ENCODE measurements around the gene EFS. TPM values are rescaled to one million over a fixed set of nuclear protein-coding genes. Genes with fewer than 3 reads are reported as not detected.

Gene EFS
- total RNA-seq, 1 experiment from 2014 or later, result not detected

DNA sequence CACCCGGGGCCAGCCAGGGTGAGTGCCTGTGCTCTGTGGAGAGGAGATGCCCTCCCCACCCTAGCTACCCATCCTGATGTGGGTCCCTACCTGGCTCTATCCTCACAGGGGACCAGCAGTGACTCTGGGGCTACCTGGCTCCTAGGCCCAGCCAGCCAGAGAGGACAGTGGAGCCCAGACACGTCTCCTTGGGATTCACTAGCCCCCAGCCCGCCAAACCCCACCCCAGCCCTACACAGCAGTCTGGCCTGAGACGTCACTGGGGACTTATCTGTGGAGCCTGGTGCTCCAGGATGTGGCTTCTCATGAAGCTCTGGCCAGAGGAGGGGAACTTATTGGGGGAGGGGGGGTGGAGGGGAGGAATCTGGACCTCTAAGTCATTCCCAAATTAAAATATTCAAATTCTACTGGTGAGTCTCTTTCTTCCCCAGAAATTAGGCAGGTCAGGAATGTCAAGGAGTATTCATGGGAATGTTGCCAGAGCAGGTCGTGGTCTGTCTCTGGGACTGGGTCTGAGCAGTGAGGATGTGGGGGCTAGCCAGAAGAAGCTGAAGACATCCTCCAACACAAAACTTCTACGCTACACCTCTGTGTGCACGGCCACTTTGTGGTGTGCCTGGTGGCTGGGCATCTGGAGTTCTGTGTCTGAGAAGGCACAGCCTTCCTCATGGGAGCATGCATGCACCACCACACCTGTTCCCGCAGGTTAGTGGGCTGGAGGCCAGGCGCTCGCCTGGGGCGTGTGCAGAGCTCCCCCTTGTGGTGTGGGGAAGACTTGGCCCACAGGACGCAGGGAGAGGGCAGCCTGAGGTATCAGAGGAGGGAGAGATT, 14.6 kb upstream of the EFS start:
- peak; percentile 10 for DNase-seq (ENCODE audit: low spot score)

DNA sequence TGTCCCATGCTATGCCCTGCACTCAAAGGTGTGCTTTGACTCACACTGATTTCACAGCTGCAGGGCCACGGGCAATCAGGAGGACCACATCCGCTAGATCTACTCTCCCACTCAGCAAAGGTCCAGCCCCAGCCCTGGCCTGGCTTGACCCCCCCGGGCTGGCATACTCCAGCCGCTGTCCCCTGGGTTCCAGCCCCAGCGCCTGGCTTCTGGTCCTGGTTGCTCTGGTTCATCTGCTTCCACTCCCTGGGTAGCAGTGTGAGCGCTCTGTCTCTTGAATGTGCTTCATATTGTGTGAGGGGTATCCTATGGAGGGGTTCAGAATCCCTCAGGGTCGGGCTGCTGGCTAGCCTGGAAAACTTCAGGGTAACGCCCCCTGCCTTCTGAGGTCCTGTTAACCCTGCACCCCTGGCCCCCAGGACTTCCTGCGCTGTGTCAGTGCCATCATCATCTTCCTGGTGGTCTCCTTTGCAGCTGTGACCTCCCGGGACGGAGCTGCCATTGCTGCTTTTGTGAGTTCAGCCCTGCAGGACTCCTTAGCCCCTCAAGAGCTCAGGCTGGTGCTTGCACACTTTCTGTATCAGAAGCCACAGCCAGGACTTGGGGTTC, 13.7 kb upstream of the EFS start:
- no peak for DNase-seq (ENCODE audit: low spot score)

DNA sequence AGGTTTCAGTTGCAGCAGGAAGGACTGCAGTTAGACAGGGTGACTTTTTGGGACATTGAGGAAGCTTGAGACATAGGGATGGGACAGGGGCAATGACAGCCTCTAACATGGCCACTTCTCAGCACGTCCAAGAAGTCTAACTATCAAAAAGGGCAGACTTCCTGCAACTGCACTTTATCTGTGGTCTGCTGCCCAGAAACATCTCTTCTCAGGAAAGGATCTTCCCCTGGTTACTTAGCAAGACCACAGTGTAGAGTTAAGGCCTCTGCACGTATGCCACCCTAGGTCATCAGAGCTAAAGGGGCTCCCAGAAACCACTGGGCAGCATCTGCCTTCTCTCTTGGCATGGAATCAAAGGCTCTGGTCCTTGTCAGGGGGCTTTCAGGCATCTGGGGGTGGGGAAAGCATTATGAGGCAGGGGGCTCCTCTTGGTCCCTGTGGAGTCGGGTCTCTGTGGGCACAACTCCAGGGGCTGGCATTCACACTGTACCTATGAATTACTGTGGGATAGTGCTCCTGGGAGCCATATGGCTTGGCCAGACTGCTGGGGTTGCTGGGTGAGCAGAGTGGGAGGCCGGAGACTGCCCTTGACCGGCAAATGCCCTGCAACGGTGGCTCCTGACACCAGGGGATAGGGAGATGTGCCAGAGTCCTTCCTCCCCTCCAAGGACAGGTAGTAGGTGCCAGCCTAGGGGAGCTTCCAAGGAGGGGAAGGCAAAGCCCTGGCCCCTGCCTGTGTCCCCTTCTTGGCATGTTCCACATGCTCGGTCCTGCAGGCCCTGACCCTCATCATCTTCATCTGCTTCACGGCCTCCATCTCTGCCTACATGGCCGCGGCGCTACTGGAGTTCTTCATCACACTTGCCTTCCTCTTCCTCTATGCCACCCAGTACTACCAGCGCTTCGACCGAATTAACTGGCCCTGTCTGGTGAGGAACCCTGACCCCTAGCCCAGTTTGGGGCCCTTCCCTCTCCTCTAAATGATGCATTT, 12.9 kb upstream of the EFS start:
- no peak for DNase-seq (ENCODE audit: low spot score)

DNA sequence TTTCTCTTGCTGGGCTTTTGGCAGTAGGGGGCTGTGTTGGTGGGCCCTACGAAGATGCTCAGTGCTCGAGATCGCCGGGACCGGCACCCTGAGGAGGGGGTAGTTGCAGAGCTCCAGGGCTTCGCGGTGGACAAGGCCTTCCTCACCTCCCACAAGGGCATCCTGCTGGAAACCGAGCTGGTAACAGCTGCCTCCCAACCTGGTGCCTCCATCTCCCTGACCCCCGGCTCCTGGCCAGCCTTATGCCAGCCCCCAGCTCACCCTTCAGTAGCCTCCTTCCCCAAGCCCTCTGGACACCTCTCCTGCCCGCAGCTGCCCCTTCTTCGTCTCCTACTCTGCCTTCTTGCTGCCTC, 12.2 kb upstream of the EFS start:
- DNase-seq (ENCODE audit: low spot score), result no peak

DNA sequence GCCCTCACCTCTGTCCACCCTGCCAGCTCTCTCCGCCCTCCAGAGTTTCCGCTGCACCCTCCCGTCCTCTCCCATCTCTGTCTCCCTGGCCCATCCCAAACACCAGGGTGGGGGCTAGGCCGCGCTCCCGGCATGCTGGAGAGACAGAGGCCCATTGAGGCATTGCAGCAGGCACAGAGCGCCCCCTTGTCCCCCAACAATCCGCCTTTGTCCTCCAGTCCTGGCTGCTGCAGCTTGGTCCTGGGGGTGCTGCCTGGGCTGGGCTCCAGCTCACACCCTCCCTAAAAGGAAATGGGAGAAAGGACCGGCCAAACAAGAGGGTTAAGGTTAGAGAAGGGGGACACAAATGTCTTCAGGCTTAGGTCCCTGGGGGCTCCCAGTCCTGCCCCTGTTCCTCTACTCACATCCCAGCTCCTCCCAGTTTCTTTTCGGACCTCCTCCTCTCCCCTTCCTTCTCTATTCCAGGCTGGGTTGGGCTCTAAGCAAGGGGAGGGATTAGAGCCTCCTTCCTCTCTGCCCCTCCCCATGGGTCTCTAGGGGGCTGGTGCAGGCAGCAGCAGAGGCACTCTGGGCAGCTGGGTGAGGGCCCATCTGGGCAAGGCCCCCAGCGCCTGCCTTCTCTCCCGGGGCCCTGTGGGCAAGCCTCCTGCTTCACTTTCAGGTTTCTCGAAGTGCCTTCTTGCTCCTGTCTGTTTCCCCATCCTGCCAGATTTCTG, 11.7 kb upstream of the EFS start, which contains the start of gene CMTM5:
Gene CMTM5 (plus strand): TSS at position 565 of the 716 bp plus-strand sequence. CDS start 206 bp downstream, outside the sequence.
- no peak for DNase-seq (ENCODE audit: low spot score)

DNA sequence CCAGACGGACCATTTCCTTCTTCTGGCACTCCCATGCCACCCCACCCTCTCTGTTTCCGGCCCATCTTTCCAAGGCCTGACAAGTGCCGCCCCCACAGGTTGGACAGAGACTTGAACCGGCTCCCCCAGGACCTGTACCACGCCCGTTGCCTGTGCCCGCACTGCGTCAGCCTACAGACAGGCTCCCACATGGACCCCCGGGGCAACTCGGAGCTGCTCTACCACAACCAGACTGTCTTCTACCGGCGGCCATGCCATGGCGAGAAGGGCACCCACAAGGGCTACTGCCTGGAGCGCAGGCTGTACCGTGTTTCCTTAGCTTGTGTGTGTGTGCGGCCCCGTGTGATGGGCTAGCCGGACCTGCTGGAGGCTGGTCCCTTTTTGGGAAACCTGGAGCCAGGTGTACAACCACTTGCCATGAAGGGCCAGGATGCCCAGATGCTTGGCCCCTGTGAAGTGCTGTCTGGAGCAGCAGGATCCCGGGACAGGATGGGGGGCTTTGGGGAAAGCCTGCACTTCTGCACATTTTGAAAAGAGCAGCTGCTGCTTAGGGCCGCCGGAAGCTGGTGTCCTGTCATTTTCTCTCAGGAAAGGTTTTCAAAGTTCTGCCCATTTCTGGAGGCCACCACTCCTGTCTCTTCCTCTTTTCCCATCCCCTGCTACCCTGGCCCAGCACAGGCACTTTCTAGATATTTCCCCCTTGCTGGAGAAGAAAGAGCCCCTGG, 10.7 kb upstream of the EFS start:
- no peak for DNase-seq (ENCODE audit: low spot score)

DNA sequence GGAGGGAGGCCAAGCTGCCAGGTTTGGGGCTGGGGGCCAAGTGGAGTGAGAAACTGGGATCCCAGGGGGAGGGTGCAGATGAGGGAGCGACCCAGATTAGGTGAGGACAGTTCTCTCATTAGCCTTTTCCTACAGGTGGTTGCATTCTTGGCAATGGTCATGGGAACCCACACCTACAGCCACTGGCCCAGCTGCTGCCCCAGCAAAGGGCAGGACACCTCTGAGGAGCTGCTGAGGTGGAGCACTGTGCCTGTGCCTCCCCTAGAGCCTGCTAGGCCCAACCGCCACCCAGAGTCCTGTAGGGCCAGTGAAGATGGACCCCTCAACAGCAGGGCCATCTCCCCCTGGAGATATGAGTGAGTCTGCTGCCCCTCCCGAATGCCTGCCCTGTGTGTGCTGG, 8.1 kb upstream of the EFS start:
- no peak for DNase-seq (ENCODE audit: low spot score)

DNA sequence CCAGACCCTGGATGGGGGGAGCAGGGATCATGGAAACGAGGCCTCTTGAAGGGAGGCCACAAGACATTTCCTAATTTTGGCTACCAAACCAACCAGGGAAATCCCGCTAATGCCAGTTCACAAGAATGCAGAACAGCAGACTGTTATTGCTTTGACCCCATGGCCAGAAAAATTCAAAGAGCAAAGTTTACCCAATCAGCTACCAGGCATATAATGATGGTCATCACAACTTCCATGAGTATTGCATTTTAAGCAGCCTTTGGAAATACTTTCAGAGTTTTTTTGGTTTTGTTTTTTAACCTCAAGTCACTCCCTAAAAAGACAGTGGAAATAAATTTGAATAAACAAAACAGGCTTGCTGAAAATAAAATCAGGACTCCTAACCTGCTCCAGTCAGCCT, 7.5 kb upstream of the EFS start, which contains the start of gene IL25:
Gene IL25 (plus strand): TSS at position 301 of the 400 bp plus-strand sequence.
- no peak for DNase-seq (ENCODE audit: low spot score)

DNA sequence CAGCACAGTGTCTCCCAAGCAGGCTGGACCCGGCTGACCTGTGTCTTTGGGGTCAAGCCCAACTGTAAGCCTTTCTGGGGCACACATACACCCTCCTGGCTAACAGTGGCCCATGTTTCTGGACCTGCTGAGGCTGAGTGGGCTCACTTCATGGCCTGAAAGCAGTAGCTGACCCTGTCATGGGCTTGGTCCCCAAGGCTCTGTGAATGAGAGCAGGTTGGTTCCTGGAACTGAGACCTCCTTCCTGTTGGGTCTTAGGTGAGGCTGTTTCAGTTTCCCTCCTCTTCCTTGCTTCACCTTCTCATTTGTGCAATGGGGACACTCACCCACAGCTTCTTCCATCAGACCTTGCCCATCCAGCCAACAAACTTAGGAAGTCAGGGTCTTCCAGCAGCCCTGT, 6.9 kb upstream of the EFS start:
- DNase-seq (ENCODE audit: low spot score), result no peak

DNA sequence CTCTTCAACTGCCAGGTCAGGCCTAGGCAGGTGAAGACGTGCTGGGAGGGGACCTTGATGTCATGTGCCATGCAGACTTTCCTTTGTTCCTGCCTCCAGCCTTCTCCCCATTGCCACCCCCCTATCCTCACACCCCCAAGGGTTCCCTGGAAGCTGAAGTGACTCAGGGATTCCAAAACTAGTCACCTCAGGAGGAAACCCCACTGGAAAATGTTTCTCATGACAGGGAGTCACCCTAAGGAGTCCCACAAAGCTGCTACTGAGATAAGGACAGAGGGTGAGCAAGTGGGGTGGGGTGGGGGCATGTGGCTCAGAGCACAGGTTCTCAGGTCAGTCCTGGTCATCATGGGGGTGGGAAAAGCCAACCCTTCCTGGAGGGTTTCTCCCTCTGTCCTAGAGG, 5.2 kb upstream of the EFS start:
- no peak for DNase-seq (ENCODE audit: low spot score)

DNA sequence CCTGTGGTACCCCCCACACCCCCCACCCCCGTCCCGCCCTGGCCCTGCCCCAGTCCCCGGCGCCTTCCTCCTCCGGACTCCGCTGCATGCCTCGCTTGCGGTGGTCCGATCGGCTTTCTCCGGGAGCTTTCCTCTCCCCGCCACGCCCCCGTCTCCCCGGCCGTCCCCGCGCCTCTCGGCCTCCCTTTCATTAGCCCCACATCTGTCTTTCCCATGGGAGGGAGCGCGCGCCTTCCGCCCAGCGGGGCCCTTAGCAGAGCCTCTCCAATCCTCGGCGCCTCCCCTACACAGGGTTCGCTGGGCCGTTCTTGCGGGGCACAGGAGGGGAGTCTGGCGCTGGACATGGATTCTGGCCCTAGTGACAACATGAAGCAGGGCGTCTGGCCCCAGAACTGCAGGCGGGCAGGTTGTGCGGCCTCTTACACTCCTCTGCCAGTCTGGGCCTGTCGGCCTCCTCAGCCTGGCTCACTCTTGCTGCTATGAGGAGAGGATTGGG, 1.5 kb upstream of the EFS start:
- DNase-seq (ENCODE audit: low spot score), result no peak

DNA sequence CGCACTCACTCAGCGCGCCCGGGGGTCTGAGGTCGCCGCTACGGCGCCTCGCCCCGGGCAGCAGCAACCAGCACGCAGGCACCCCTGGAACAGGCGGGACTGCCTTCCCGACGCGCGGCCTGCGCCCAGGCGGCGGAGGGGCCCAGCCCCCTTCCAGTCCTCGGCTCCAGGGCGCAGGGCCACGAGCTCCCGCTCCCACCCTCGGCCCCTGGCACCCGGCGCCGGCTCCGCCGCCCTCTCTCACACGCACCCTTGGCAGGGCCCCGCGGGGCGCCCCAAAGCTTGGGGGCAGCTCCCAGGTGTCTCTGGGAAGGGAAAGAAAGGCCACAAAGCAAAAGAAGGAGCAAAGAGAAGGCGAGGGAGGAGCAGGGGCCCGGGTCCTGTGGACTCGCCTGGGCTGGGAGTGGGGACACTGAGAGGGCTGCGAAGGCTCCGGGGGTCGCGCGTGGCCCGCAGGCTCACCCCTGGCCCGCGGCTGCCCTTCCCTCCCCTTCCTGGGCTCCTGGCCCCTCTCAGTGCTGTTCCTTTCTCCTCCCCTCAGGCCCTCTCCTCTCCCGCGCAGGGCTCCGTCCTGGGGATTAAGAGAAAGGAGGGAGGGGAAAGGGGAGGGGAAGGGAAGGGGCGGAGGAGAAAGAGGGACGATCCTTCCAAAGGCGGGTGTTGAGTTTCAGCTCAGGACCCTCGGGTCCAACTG, 907 bp upstream of the EFS start:
- DNase-seq (ENCODE audit: low spot score), result no peak

DNA sequence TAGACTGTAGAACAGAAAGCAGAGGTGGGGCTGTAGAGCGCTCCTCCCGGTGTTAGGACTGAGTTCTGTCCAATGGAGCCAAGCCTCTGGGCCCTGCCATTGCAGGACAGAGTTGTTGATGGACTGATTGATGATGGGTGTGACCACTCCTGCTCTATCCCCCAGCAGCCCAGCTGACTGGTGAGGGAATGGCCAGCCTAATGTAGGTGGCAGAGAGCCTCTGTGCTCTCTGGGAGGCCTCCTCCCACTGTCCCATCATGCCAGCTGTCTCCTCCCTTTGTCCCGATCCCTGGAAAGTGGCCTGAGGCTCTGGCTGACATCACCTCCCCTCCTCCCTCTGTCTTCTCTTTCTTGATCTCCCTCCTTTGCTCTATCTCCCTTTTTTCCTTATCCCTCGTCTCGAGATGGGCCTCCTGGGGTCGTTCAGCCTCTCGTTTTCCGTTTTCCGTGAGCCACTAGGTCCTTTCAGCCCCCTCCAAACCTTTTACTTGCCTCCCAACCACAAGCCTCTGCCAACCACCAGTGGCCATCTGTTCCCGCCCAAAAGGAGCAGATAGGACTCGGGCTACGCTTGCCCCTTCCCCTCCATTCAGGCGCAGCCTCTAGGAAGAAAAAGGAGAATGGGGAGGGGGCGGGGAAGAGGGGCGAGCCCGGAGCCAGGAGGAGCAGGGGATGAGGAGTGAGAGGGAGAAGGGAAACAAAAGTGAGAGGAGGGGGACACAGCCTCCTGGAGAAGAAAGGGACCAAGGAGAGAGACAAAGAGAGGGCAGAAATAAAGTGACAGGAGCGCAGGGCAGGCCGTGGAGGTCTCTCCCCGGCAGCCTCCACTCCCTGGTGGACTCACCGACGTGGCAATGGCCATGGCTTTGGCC, 572 bp downstream of the EFS start:
- no peak for DNase-seq (ENCODE audit: low spot score)

DNA sequence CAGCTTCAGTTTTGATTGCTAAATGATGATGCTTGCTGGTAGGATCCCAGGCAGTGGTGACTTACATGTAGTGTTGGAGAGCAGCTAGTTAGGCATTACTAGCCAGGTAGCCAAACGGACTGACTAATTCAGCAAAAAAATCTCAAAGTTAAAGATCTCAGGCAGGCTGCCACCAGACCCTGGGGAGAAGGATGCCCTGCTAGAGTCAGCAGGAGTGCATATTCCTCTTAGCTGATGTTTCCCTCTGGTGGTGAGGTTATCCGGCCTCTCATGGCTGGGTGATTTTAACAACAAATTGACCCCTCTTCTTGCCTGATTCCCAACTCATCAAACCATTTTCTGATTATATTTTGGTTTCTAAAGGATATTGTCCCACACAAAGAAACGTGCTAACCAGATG, 2.8 kb downstream of the EFS start:
- no peak for DNase-seq (ENCODE audit: low spot score)

DNA sequence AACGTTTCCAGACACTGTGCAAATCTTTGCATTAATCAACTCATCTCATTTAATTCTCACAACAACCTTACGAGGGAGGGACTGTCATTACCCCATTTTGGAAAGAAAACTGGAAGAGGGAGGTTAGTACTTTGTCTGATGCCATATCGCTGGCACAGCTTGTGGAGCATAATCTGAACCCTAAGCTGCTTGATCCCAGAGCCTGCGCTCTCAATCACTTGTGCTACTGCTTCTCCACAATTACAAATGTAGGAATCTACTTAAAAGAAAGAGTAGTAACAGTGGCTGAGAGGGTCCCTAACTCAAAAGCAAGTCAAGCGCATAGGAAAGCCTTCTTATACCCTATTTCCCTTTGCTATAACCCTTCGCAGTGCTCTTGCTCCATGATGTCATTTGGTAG, 3.2 kb downstream of the EFS start:
- no peak for DNase-seq (ENCODE audit: low spot score)

DNA sequence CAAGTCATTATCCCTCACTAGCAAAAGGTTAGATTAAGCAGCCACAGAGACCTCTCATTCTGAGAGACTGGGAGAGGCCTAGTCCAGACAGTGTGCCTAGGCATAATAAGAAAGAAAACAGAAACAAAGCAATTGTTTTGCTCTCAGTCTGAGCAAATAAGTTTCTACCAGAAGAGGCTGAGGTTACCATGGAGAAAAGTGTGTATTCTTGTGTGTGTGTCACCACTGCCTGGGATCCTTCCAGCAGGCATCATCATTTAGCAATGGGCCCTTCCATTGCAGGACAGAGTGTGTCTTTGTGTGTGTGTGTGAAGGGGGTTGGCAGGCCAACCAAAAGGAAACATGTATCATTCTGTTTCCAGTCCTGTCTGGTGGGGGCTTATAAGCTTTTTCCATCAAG, 3.7 kb downstream of the EFS start:
- no peak for DNase-seq (ENCODE audit: low spot score)

DNA sequence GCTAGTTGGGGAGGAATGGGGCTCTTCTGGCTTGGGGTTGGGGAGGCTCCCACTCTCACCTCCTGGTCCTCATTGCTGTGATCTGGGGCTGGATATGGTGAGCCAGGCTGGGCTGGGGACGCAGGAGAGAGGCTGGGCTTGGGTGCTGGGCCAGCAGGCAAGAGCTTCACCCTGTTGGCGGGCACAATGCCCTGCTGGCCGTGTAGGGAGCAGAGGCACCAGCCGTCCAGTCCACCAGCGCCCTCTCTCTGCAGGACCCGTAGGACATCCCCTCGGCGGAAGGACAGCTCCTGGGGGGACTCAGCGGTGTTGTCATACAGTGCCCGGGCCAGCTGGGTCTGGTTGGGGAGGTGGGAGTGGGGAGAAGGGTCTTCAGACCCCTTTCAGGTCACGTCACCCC, 4.5 kb downstream of the EFS start:
- no peak for DNase-seq (ENCODE audit: low spot score)

DNA sequence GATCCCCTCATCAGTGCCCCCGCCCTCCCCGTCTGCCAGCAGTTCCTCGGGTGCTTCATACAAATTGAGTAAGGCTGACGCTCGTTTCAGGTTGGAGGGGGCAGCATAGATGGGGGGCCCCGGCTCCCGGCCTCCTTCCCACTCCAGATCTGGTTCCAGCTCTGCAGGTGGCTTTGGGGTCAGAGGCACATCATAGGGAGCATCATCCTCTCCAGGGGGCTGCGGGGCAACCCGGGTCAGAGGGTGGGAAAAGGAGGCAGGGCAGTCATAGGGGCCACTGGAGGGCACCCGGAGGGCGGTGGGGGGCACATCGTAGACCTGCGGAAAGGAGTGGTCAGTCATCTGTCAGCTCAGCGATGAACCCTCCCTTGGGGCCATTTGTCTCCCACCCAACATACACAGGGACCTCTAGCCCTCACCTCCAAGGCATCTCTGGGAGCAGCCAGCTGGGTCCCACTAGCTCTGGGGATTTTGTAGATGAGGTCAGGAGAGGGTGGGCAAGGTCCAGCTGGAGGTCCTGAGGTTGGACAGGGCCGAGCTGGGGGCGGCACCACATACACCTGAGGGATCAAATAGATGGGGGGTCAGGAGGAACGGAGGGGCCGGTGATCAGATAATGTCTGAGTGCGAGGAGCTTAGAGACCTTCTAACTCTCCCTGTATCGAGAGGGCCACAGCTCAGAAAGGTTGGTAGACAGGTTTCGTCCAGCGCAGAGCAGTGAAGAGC, 5.1 kb downstream of the EFS start:
- no peak for DNase-seq (ENCODE audit: low spot score)

All from A172 (cell line).